GM12891 (cell line): ENCODE measurements around the gene IL1RAPL1.

Experiments
- DNase-seq: peaks from one replicate; pipeline ENCODE4 v3.0.0; 2011; ENCODE audit warnings: low spot score; ENCODE audit not compliant: insufficient read length
- FAIRE-seq: peaks from 2 replicates; lab custom pipeline; 2011; peaks lifted over from hg19 to GRCh38; lab: Jason Lieb, UNC
- PAX5 ChIP-seq: IDR thresholded peaks from 2 replicates; pipeline ENCODE4 v1.6.1; 2011; ENCODE audit warnings: low read length, moderate library complexity, mild to moderate bottlenecking; ENCODE audit not compliant: insufficient read depth, severe bottlenecking
- POLR2A ChIP-seq: IDR thresholded peaks from 2 replicates; pipeline ENCODE4 v1.6.1; 2011; ENCODE audit warnings: low read depth, low read length, control low read depth
- POLR2AphosphoS5 ChIP-seq: IDR thresholded peaks from 2 replicates; pipeline ENCODE4 v1.6.1; 2011; ENCODE audit warnings: low read depth, low read length, control low read depth
- POU2F2 ChIP-seq: IDR thresholded peaks from 2 replicates; pipeline ENCODE4 v1.6.1; 2011; ENCODE audit warnings: low read depth, mild to moderate bottlenecking, control low read depth, low read length, moderate library complexity
- SPI1 ChIP-seq: IDR thresholded peaks from 2 replicates; pipeline ENCODE4 v1.6.1; 2011; ENCODE audit warnings: low read depth, low read length, control low read depth
- TAF1 ChIP-seq: IDR thresholded peaks from 2 replicates; pipeline ENCODE4 v1.6.1; 2011; ENCODE audit warnings: low read depth, low read length, control low read depth

Gene IL1RAPL1

DNA sequence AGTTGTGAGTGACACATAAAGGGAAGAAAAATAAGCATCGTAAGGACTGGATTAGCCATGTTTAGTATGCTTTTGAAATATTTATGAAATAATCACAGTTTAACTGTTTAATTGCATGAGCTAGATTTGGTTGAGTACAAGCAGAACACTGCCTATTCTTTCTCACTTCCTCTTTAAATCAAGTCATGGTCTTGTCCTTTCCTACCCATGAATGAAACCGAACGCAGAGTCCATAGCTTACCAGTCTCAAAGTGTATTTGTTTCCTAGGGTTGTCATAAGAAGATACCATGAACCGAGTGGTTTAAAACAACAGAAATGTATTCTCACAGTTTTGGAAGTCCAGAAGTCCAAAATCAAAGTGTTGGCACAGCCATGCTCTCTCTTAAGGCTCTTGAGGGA lies 944.1 kb downstream of the IL1RAPL1 start:
- DNase-seq (no peak), FAIRE-seq (peak; percentile 90)
- TF ChIP-seq POLR2AphosphoS5: no peak
- TF ChIP-seq SPI1: peak; percentile 95

DNA sequence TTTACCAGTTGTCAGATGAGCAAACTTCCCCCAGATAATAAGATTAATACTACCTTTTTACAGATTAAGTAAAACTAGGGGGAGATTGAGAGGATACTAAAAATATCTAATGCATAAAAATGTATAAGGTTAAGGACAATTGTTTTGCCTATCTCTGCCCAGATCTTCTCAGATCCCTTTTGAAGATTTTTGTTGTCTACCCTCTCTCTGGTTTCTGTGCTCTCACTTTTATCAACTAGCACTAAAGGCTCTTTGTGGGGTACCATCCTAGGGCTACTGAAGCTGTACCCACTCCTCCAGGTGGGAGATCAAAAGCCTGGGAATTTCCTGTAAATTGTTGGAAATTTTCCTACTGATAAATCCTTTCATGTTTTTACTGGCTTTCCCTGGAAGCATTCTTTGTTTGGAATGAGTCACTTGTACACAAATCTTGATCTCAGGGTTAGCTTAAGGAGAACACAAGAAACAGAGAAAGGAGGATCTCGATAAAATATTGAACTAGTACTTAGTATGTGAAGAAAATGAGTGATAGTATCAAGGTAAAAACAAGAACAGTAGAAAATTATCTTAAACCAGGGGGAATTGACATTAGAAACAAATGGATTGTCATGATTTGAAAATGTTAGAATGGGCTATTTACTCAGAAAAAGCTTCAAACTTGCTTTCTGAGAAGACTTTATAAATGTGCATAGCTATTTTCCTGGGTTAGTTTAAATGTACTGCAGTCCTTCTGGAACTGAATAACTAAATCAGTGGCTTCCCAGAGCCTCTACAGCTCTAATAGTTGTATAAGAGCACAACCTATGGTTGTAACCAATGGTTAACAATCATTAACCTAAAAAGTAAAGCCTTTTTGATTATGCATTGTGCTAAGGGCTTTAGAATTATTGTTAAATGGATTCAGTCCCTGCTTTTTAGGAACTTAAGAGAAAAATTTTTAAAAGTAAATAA lies 948.2 kb downstream of the IL1RAPL1 start:
- DNase-seq (no peak), FAIRE-seq (no peak)
- no peak for TF ChIP-seq PAX5
- no peak for TF ChIP-seq POLR2A
- no peak for TF ChIP-seq SPI1
- TF ChIP-seq POLR2AphosphoS5: no peak

DNA sequence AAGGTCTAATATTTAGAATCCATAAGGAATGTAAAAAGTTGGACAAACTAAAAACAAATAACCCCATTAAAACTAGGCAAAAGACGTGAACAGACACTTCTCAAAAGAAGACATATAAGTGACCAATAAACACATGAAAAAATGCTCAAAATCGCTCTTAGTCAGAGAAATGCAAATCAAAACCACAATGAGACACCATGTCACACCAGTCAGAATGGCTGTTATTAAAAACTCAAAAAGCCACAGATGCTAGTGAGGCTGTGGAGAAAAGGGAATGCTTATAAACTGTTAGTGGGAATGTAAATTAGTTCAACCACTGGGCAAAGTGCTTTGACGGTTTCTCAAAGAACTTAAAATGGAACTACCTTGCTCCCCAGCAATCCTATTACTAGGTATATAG lies 953.8 kb downstream of the IL1RAPL1 start:
- DNase-seq: no peak
- peak; percentile 57 for FAIRE-seq
- TF ChIP-seq PAX5 (no peak), POLR2A (no peak), SPI1 (no peak), POU2F2 (no peak)

DNA sequence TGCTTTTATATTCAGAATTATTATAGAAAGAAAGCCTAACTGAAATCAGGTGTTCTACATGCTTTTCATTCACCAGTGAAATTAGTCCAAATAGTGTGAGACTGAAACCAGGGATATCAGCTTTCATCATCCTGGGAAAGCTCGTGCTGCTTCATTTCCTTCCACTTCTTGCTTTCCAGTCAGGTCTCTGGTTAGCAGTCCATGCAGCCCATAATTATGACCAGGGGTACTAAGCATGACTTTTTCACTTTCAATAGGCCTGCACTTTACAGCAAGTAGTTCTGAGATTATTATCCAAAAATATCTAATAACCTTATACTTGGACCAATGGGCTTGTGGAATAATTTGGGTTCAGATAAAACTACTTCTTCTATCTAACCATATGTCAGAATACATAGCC lies 954.9 kb downstream of the IL1RAPL1 start:
- no peak for DNase-seq
- TF ChIP-seq TAF1: no peak
- TF ChIP-seq POLR2AphosphoS5: no peak
- TF ChIP-seq PAX5: no peak
- no peak for TF ChIP-seq SPI1
- TF ChIP-seq POLR2A: no peak
- TF ChIP-seq POU2F2: no peak
- no peak for FAIRE-seq

DNA sequence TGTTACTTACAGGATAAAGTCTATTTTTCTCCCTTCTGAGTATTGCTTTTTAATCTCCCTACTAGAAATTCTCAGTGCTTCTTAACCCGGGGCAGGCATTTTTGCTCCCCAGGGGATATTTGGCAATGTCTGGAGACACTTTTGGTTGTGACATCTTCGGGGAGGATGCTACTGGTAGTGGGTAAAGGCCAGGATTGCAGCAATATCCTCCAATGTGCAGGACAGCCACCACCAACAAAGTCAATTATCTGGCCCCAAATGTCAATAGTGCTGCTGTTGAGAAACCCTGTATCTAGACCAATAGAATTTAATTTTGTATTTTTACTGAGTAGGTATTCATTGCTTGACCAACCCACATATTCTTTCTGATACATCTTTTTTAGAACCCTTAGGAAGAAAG lies 958.6 kb downstream of the IL1RAPL1 start:
- TF ChIP-seq TAF1 (no peak), PAX5 (no peak), POU2F2 (no peak), SPI1 (no peak)
- DNase-seq (no peak), FAIRE-seq (no peak)

DNA sequence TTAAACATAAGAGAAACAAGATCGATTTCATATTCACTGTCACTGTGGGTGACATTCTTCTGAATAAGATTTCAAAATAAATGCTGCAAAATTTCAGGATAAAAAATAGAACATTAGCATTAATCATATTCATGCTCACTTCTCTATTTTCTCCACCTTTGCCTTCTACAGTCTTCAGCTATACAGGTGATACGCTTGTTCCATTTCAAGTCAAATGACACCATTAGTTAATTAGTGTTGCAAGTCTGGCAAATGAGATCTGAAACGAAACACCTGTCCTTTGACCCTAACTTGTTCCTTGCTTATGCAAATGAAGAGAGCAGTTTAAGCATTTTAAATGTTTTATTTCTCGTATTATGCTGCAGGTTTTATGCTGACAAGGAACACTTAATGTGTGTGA lies 960.6 kb downstream of the IL1RAPL1 start:
- TF ChIP-seq TAF1 (no peak), SPI1 (no peak), PAX5 (no peak), POLR2A (no peak)
- no peak for DNase-seq
- peak; percentile 68 for FAIRE-seq

DNA sequence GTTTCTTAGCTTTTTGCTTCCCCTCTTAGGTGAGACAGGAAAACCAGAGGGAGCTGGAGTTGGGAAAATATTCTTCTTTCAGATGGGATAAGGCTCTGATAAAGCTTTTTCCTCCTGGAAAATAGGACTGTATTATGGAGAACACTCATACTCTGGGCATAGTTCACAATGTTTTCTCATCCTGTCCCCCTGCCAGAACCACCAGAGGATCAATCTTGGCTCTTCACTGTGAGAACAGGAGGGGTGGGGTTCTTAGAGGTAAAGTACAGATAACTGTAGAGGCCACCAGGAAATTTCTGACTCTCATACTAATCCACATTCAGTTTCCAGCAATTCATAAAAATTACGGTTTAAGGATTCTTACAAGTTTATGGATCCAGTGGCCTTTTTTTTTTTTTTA lies 966.3 kb downstream of the IL1RAPL1 start:
- TF ChIP-seq PAX5 (no peak), POLR2A (no peak), TAF1 (no peak), SPI1 (no peak), POLR2AphosphoS5 (no peak; the same call in 1 of the 2 replicates), POU2F2 (no peak)
- no peak for DNase-seq
- FAIRE-seq: no peak

DNA sequence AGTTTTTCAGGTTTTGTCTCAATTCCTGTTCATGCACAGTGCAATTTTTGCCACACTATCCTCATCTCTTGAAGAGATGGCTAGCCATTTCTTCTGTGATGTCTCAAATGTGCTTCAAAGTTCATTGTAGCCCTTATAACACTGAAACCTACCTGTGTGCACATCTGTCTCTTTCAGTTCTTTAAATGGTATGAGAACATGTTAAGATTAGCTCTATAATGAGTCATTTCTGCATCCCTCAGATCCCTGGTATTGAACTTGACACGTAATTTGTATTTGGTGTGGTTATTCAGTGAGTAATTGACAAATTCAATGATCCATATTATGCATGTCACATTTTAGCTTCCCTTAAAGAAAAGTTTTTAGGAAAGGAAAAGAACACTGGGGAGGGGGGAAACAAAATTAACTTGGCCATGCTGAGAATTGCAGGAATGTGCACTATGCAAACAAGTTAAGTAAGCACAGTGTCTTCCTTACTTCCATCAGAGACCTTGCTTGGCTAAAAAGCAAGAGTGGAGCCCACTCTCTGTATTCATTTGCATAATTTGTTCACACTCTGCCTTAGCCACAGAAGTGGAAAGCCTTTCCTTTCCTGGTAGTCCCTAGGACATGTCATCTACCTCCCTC lies 968.3 kb downstream of the IL1RAPL1 start:
- FAIRE-seq (peak; percentile 99), DNase-seq (no peak)
- peak; percentile 85 for TF ChIP-seq POU2F2
- peak; percentile 68; the same call in 1 of the 2 replicates for TF ChIP-seq POLR2AphosphoS5
- TF ChIP-seq TAF1: no peak
- peak; percentile 63 for TF ChIP-seq POLR2A
- peak; percentile 90 for TF ChIP-seq SPI1
- no peak for TF ChIP-seq PAX5

DNA sequence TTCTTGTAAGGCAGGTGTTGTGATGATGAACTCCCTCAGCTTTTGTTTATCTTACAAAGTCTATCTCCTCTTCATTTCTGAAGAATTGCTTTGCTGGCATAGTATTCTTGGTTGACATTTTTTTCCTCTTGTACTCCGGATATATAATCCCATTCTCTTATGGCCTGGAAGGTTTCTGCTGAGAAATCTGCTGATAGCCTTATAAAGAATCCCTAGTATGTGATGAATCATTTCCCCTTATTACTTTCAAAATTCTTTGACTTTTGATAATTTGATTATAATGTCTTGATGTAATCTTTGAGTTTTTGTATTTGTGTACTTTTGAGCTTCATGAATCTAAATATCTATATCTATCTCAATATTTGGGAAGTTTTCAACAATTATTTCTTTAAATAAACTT lies 972.8 kb downstream of the IL1RAPL1 start:
- no peak for DNase-seq
- TF ChIP-seq TAF1: no peak
- no peak for TF ChIP-seq POLR2AphosphoS5
- TF ChIP-seq POU2F2: no peak
- no peak for TF ChIP-seq SPI1
- TF ChIP-seq PAX5: no peak
- TF ChIP-seq POLR2A: no peak
- FAIRE-seq: no peak

DNA sequence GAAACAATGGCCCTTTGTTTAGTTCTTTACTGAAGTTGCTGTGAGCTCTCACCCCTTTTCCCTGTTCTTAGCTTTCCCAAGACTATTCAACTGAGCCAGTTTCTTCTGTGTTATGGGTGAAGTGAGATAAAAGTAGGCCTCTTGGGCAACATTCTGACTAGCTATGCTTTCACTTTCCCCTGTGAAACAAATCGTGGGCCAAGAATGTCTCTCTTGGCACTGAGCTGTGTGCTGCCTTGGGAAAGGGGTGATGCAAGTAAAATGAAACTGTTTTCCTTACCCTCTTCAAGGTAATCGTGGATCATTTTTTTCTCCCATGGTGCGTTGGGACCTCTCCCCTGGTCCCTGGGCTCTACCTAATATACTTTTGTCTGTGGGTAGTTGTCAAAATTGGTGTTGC lies 974.2 kb downstream of the IL1RAPL1 start:
- no peak for FAIRE-seq
- TF ChIP-seq POLR2A: no peak
- TF ChIP-seq SPI1: no peak
- TF ChIP-seq TAF1: no peak
- no peak for TF ChIP-seq POLR2AphosphoS5
- no peak for TF ChIP-seq POU2F2
- no peak for TF ChIP-seq PAX5
- no peak for DNase-seq
